HCT116 (cell line): ENCODE results near the gene PHACTR1. TPM values are rescaled to one million over a fixed set of nuclear protein-coding genes. Genes with fewer than 3 reads are reported as not detected.
"Not testable (repeated sequence)": the region's sequence is repeated elsewhere in the genome, so short reads cannot be mapped to it uniquely, and the experiment has no call there.

Experiments
- ATAC-seq: fragments of 200-7000 bp; cut with Tn5 transposase; 2 replicates; pipeline ENCODE4 v1.9.1; 2020; ENCODE audit warnings: mild to moderate bottlenecking, moderate library complexity
- BruUV-seq: library from RNA; stranded (reverse); fragments of 400-500 nt; replicated peaks from 2 replicates; lab custom pipeline; 2021; lab: Mats Ljungman, UMichigan
- CTCF ChIA-PET: fragments of 300-600 bp; sonication (Branson Sonifier 250); formaldehyde crosslinking; loops from one replicate; lab custom pipeline; 2021; ENCODE audit warnings: antibody characterized with exemption; lab: Charles Lee
- POLR2A ChIA-PET: fragments of 300-600, 350-600 bp; sonication (Branson Sonifier 250); formaldehyde crosslinking; loops from one replicate; lab custom pipeline; 2021; ENCODE audit warnings: antibody characterized with exemption; lab: Charles Lee
- RAD21 ChIA-PET, 2 experiments: fragments of 300-600 bp; sonication (Branson Sonifier 250); formaldehyde crosslinking; loops; one replicate each; lab custom pipeline; 2023; ENCODE audit warnings: low total read pairs in 2 of 2; ENCODE audit not compliant: uncharacterized antibody in 2 of 2, unreplicated experiment in 2 of 2, low non-redundant PET in 1 of 2; lab: Charles Lee
- DNase-seq: peaks from one replicate; pipeline ENCODE4 v3.0.0-alpha.2; 2010; ENCODE audit warnings: low read depth, low spot score
- H2AFZ ChIP-seq: fragments of 200-600 bp; shearing (Covaris generic), sonication (generic); 2 replicates; pipeline ENCODE4 v1.6.1; 2017; ENCODE audit warnings: low read depth, mixed run types, mixed read lengths, antibody characterized with exemption, low read length; ENCODE audit not compliant: poor library complexity, severe bottlenecking
- H3K27ac ChIP-seq: 2 replicates; pipeline ENCODE4 v1.5.1; 2012; ENCODE audit warnings: low read depth, low read length
- H3K27me3 ChIP-seq: fragments of 200-600 bp; sonication (generic); 2 replicates; pipeline ENCODE4 v1.6.1; 2016; ENCODE audit warnings: mixed run types, low read length, mixed read lengths; ENCODE audit not compliant: insufficient read depth
- H3K36me3 ChIP-seq, 2 experiments: fragments of 200-500 bp in 1 of 2; fragments of 200-600 bp in 1 of 2; sonication (Bioruptor generic) in 1 of 2; sonication (generic) in 1 of 2; 2 replicates each; pipeline versions ENCODE4 v1.5.1 to v1.6.1; 2014 to 2016; ENCODE audit warnings: low read length in 2 of 2, inconsistent platforms in 1 of 2, mixed read lengths in 1 of 2, mixed run types in 1 of 2; ENCODE audit not compliant: insufficient read depth in 2 of 2, control insufficient read depth in 1 of 2
- H3K4me1 ChIP-seq, 2 experiments: fragments of 200-600 bp in 1 of 2; sonication (generic) in 1 of 2; 2 replicates each; pipeline versions ENCODE4 v1.5.1 to v1.6.1; 2012 to 2017; ENCODE audit warnings: low read length in 2 of 2, inconsistent platforms in 1 of 2, mild to moderate bottlenecking in 1 of 2, mixed read lengths in 1 of 2, mixed run types in 1 of 2, moderate library complexity in 1 of 2; ENCODE audit not compliant: insufficient read depth in 2 of 2, control insufficient read depth in 1 of 2
- H3K4me2 ChIP-seq: fragments of 200-600 bp; sonication (generic); 2 replicates; pipeline ENCODE4 v1.6.1; 2017; ENCODE audit warnings: mixed run types, low read length, mixed read lengths
- H3K4me3 ChIP-seq, 2 experiments: fragments of 200-600 bp in 1 of 2; sonication (generic) in 1 of 2; replicated peaks in 1 of 2; 2 replicates each; pipeline ENCODE4 v1.5.1; 2011 to 2016; ENCODE audit warnings: low read length in 2 of 2, control low read depth in 1 of 2, low read depth in 1 of 2, mild to moderate bottlenecking in 1 of 2, mixed read lengths in 1 of 2, mixed run types in 1 of 2
- H3K79me2 ChIP-seq: fragments of 200-600 bp; sonication (generic); 2 replicates; pipeline ENCODE4 v1.6.1; 2017; ENCODE audit warnings: mild to moderate bottlenecking, mixed run types, low read length, moderate library complexity, mixed read lengths; ENCODE audit not compliant: insufficient read depth
- H3K9ac ChIP-seq: fragments of 200-600 bp; sonication (generic); 2 replicates; pipeline ENCODE4 v1.6.1; 2016; ENCODE audit warnings: low read length, mixed read lengths
- H3K9me2 ChIP-seq: fragments of 200-600 bp; sonication (generic), shearing (Covaris generic); 2 replicates; pipeline ENCODE4 v1.6.1; 2017; ENCODE audit warnings: mixed run types, mild to moderate bottlenecking, moderate library complexity; ENCODE audit not compliant: insufficient read depth
- H3K9me3 ChIP-seq, 2 experiments: fragments of 200-500 bp in 1 of 2; fragments of 200-600 bp in 1 of 2; sonication (Bioruptor generic) in 1 of 2; sonication (generic) in 1 of 2; 2 replicates each; pipeline ENCODE4 v1.6.1; 2014 to 2017; ENCODE audit warnings: low read length in 2 of 2, mixed read lengths in 2 of 2, inconsistent platforms in 1 of 2, low read depth in 1 of 2, mild to moderate bottlenecking in 1 of 2, mixed run types in 1 of 2, moderate library complexity in 1 of 2; ENCODE audit not compliant: control insufficient read depth in 1 of 2, insufficient read depth in 1 of 2
- H4K20me1 ChIP-seq: fragments of 200-600 bp; sonication (generic), shearing (Covaris generic); 2 replicates; pipeline ENCODE4 v1.6.1; 2017; ENCODE audit warnings: mixed run types, mild to moderate bottlenecking, moderate library complexity; ENCODE audit not compliant: insufficient read depth
- CBX3 ChIP-seq: IDR thresholded peaks from 2 replicates; pipeline ENCODE4 v1.6.1; 2012; ENCODE audit warnings: low read depth
- FOSL1 ChIP-seq: IDR thresholded peaks from 2 replicates; pipeline ENCODE4 v1.6.1; 2012; ENCODE audit warnings: low read depth
- JUND ChIP-seq: IDR thresholded peaks from 2 replicates; pipeline ENCODE4 v1.6.1; 2012
- intact Hi-C: fragments of 100-400 bp; cut with micrococcal nuclease; formaldehyde crosslinking; loops from 2 replicates; pipeline ENCODE4 v1.10.0; 2022
- total RNA-seq: library from RNA; stranded (reverse); gene quantifications from one replicate; pipeline ENCODE4 v1.2.1, GENCODE V29; 2021; ENCODE audit not compliant: unreplicated experiment
- TF ChIP-seq, protein P1 (sequence below): IDR thresholded peaks from 2 replicates; pipeline ENCODE4 v1.6.1; 2012

PHACTR1 gene
- total RNA-seq, 1 experiment from 2014 or later: 0.17 TPM

DNA sequence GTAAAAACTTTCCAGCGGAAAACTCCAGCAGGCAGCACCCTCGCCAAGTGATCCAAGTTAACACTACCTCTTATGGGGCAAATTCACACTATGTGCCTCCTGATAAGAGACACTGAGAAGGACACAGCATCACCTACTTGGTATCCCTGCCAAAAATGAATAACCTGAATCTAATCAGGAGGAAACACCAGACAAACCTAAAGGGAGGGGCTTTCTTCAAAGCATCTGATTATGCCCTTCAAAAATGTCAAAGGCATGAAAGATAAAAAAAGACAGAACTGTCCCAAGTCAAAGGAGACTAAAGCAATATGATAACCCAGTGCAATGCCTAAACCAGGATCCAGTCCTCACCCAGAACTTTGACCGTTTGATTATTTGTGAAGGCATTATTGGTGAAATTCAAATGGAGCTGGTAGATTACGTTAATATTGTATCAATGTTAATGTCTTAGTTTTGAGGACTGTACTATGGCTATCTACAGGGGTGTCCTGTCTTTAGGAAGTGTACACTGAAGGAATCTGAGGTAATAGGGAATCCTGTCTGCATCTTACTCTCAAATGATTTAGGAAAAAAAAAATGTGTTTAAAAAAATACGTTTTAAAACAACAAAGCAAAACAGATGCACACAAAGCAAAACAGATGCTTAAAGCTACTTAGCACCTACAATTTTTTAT lies 603.5 kb downstream of the PHACTR1 start:
- TF ChIP-seq FOSL1: no peak
- TF ChIP-seq, protein P1, sequence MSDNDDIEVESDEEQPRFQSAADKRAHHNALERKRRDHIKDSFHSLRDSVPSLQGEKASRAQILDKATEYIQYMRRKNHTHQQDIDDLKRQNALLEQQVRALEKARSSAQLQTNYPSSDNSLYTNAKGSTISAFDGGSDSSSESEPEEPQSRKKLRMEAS: no peak
- TF ChIP-seq JUND: no peak
- TF ChIP-seq CBX3: no peak
- CTCF ChIA-PET: no interaction called here
- Histone ChIP-seq H3K9me3 (no peaks in the 10 kb centered on the region), H3K27me3 (no peaks in the 10 kb centered on the region), H3K4me2 (no peak overlapping the region), H2AFZ (no peak overlapping the region), H3K27ac (no peak overlapping the region), H3K4me3 (no peak overlapping the region), H4K20me1 (no peaks in the 10 kb centered on the region), H3K9ac (no peak overlapping the region), H3K79me2 (no peaks in the 10 kb centered on the region), H3K9me2 (no peaks in the 10 kb centered on the region), H3K36me3 (peaks cover 2 to 17% of the 10 kb centered on the region in 2 experiments; a peak in 1 of 4 replicates), H3K4me1 (no peaks in the 10 kb centered on the region)
- POLR2A ChIA-PET: no interaction called here
- ATAC-seq (no peak), DNase-seq (no peak)
- RAD21 ChIA-PET: no interaction called here
- BruUV-seq: no TSS peak
- intact Hi-C loops: no loop called here

GRCh38 chr6:13326031-13326586 lies 609.5 kb downstream of the PHACTR1 start:
- RAD21 ChIA-PET, ATAC-seq, H4K20me1 ChIP-seq, intact Hi-C loops, DNase-seq, H2AFZ ChIP-seq, CTCF ChIA-PET, H3K27ac ChIP-seq, H3K9me3 ChIP-seq, BruUV-seq, H3K9me2 ChIP-seq, H3K27me3 ChIP-seq, H3K9ac ChIP-seq, H3K36me3 ChIP-seq, H3K4me2 ChIP-seq, H3K4me3 ChIP-seq, POLR2A ChIA-PET: not testable (repeated sequence)
- Histone ChIP-seq H3K4me1 (peaks cover 6 to 21% of the 10 kb centered on the region in 2 experiments), H3K79me2 (peaks cover 14% of the 10 kb centered on the region; the same call in 1 of the 2 replicates)
